Measurements from ENCODE around the gene FOCAD.

The FOCAD gene

DNA sequence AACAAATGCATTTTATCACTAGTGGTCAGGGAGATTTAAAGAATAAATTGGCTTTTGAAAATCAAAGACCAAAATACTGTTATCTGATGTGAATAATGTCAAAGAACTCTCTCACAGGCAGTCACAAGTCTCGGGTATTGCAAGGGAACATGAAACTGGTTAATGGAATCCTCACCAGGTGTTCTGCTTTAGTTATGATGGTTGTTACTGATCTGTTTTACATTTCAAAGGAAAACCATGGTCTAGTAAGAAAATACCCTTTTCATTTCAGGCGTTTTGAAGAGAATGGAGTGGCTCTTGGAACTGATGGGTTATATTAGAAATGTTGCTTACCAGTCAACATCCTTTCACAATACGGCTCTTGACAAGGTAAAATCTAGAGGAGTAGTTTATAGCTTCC lies 304.0 kb downstream of the FOCAD start:
- no peak for DNase-seq (ENCODE audit: low read depth)
- H3K4me3 ChIP-seq (ENCODE audit: low read depth, low read length) = no peak overlapping the region
- TF ChIP-seq, protein P1, sequence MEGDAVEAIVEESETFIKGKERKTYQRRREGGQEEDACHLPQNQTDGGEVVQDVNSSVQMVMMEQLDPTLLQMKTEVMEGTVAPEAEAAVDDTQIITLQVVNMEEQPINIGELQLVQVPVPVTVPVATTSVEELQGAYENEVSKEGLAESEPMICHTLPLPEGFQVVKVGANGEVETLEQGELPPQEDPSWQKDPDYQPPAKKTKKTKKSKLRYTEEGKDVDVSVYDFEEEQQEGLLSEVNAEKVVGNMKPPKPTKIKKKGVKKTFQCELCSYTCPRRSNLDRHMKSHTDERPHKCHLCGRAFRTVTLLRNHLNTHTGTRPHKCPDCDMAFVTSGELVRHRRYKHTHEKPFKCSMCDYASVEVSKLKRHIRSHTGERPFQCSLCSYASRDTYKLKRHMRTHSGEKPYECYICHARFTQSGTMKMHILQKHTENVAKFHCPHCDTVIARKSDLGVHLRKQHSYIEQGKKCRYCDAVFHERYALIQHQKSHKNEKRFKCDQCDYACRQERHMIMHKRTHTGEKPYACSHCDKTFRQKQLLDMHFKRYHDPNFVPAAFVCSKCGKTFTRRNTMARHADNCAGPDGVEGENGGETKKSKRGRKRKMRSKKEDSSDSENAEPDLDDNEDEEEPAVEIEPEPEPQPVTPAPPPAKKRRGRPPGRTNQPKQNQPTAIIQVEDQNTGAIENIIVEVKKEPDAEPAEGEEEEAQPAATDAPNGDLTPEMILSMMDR (IDR thresholded peaks at IDR 0.05; ENCODE audit: low read depth, low read length, missing control alignments) = no peak
- in situ Hi-C loops (cut with HindIII; ENCODE audit: low sequenced_read_pairs) = no loop called here

DNA sequence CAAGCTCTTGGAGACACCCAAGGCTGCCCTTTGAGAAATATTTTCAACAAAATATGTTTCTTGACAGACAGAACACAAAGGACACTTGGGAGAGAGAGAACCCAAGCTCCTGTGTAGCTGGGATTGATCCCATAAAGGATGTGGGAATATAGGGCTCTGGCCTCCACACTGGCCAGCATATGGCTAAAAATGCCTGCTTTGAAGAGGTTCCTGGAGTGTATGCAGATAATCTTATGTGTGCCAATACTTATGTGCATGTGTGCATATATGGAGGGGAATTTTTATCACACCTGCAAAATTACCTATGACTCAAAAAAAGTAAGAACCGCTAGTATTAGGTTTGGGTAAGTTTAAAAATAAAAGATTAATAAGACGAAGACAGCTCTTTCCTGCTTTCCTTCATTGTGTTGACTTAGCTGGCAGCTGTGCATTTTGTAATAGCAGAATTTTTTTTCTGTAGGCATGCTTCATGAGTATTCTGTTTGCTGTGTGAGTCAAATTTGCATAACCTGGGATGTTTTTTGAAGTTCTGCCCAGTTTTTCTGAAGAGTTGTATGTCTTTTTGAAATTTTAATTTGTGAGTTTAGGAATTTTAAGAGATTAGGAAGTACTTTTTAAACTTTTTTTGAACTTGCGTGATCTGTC lies 304.7 kb downstream of the FOCAD start:
- peak; percentile 18 for DNase-seq (ENCODE audit: low read depth)
- in situ Hi-C loops (cut with HindIII; ENCODE audit: low sequenced_read_pairs) = no loop called here
- TF ChIP-seq, protein P1 (IDR thresholded peaks at IDR 0.05; ENCODE audit: low read depth, low read length, missing control alignments) = no peak
- no peak overlapping the region for H3K4me3 ChIP-seq (ENCODE audit: low read depth, low read length)

DNA sequence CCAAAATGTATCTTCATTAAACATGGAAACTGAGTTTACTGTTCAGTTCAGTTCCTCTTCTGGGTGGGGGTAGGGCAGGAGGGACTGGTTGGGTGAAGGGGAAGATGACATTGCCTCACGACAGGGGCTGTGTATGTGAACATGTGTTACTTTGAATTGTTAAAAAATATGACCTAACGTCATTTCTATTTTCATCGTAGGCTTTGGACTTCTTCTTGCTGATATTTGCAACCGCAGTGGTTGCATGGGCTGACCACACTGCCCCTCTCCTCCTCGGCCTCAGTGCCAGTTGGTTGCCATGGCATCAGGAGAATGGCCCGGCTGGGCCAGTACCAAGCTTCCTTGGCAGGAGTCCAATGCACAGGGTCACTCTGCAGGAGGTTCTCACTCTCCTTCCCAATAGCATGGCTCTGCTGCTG lies 305.9 kb downstream of the FOCAD start:
- no peak overlapping the region for H3K4me3 ChIP-seq (ENCODE audit: low read depth, low read length)
- TF ChIP-seq, protein P1 (IDR thresholded peaks at IDR 0.05; ENCODE audit: low read depth, low read length, missing control alignments) = no peak
- DNase-seq (ENCODE audit: low read depth) = peak; percentile 52
- in situ Hi-C loops (cut with HindIII; ENCODE audit: low sequenced_read_pairs) = no loop called here

DNA sequence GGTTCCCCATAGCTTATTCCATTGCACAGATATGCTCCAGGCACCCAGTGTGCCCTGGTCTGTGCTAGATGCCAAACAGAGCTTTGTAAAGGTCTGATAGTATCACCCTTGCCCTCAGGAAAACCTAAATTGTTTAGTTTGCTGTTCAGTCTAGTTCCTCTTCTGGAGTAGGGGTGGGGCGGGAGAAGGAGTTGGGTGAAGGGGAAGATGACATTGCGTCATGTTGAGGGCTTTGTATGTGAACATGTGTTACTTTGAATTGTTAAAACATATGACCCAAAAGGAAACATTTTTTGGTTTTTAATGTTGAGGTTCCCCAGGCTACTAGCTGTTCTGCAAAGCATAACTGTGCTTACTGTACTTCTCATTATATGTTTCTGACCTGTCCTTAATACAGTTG lies 306.8 kb downstream of the FOCAD start:
- TF ChIP-seq, protein P1 (IDR thresholded peaks at IDR 0.05; ENCODE audit: low read depth, low read length, missing control alignments) = no peak
- H3K4me3 ChIP-seq (ENCODE audit: low read depth, low read length) = no peak overlapping the region
- in situ Hi-C loops (cut with HindIII; ENCODE audit: low sequenced_read_pairs) = no loop called here
- DNase-seq (ENCODE audit: low read depth) = no peak

DNA sequence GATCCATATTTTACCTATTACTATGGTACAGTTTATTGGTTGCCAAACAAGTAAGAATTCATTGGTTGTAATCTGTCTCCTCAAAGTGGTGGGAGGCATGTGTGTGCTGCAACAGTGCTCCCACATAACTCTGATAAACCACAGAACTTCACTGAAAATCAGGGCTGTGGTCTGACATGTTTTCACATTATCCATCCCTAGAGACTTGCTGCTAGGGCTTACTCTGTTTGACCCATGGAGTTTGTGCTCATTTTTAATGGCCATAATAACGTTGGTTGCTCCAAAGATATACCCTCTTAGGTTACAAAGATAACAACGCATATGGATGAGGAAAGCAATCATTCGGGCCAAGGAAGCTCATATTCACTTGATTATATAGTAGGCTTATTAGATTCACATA lies 310.4 kb downstream of the FOCAD start:
- no peak for DNase-seq (ENCODE audit: low read depth)
- TF ChIP-seq, protein P1 (IDR thresholded peaks at IDR 0.05; ENCODE audit: low read depth, low read length, missing control alignments) = no peak
- no peak overlapping the region for H3K4me3 ChIP-seq (ENCODE audit: low read depth, low read length)
- in situ Hi-C loops (cut with HindIII; ENCODE audit: low sequenced_read_pairs) = no loop called here

DNA sequence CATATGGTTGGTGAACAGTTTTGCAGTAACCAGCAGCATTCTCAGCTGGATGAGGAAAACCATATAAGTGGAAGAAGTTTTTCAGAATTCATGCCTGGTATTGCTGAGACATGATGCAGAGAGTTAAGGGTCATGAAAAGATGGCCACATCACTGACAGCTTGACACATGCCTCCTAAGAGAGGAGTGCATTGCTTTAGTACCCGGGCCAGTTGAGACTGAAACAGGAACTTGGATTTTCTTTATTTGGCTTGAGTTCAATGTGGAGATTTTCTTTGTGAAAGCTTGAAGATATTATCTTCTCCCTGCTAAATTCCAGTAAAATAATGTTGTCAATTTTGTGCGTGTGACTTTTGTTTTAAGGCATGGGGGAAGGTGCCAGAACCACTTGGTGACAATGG lies 311.6 kb downstream of the FOCAD start:
- DNase-seq (ENCODE audit: low read depth) = no peak
- no peak overlapping the region for H3K4me3 ChIP-seq (ENCODE audit: low read depth, low read length)
- in situ Hi-C loops (cut with HindIII; ENCODE audit: low sequenced_read_pairs) = no loop called here
- TF ChIP-seq, protein P1 (IDR thresholded peaks at IDR 0.05; ENCODE audit: low read depth, low read length, missing control alignments) = no peak
